Caco-2 (cell line): Measurements from ENCODE around the gene NOL4L. TPM values are rescaled to one million over a fixed set of nuclear protein-coding genes. Genes with fewer than 3 reads are reported as not detected.

Experiments
- BruUV-seq: library from RNA; stranded (reverse); fragments of 400-500 nt; replicated peaks from 2 replicates; lab custom pipeline; 2021; lab: Mats Ljungman, UMichigan
- CTCF ChIA-PET: fragments of 300-600 bp; sonication (Branson Sonifier 250); formaldehyde crosslinking; loops from one replicate; lab custom pipeline; 2022; ENCODE audit warnings: antibody characterized with exemption; lab: Charles Lee
- POLR2A ChIA-PET: fragments of 300-600 bp; sonication (Branson Sonifier 250); formaldehyde crosslinking; loops from one replicate; lab custom pipeline; 2022; ENCODE audit warnings: antibody characterized with exemption; lab: Charles Lee
- DNase-seq, 2 experiments: peaks; one replicate each; pipeline versions ENCODE4 v3.0.0 to v3.0.0-alpha.2; 2020 to 2022
- H3K27me3 ChIP-seq: replicated peaks from 2 replicates; pipeline ENCODE4 v1.6.0; 2011; ENCODE audit warnings: low read length; ENCODE audit not compliant: control insufficient read depth, insufficient read depth
- H3K36me3 ChIP-seq: 2 replicates; pipeline ENCODE4 v1.5.1; 2011; ENCODE audit warnings: low read length; ENCODE audit not compliant: control insufficient read depth, insufficient read depth
- H3K4me1 ChIP-seq: fragments of 250-450 bp; sonication (Bioruptor Pico); 2 replicates; pipeline ENCODE4 v1.5.1; 2020; ENCODE audit warnings: mild to moderate bottlenecking
- H3K4me3 ChIP-seq: 2 replicates; pipeline ENCODE4 v1.5.1; 2011; ENCODE audit warnings: low read depth, mild to moderate bottlenecking, control low read depth, low read length
- H3K9me3 ChIP-seq: fragments of 250-450 bp; sonication (Bioruptor Pico); 2 replicates; pipeline ENCODE4 v1.5.1; 2020; ENCODE audit warnings: mild to moderate bottlenecking, moderate library complexity
- H3K27ac Mint-ChIP-seq: one replicate; pipeline ENCODE4 v1.8.0; 2022; ENCODE audit warnings: mixed read lengths; ENCODE audit not compliant: unreplicated experiment
- H3K27me3 Mint-ChIP-seq: one replicate; pipeline ENCODE4 v1.8.0; 2022; ENCODE audit warnings: mixed read lengths; ENCODE audit not compliant: insufficient read depth, unreplicated experiment
- H3K36me3 Mint-ChIP-seq: one replicate; pipeline ENCODE4 v1.8.0; 2022; ENCODE audit warnings: mild to moderate bottlenecking, mixed read lengths; ENCODE audit not compliant: insufficient read depth, unreplicated experiment
- H3K4me1 Mint-ChIP-seq: one replicate; pipeline ENCODE4 v1.8.0; 2022; ENCODE audit warnings: low read depth, mixed read lengths; ENCODE audit not compliant: unreplicated experiment
- H3K4me3 Mint-ChIP-seq: one replicate; pipeline ENCODE4 v1.8.0; 2022; ENCODE audit warnings: mild to moderate bottlenecking, moderate library complexity, mixed read lengths; ENCODE audit not compliant: unreplicated experiment
- H3K9me3 Mint-ChIP-seq: one replicate; pipeline ENCODE4 v1.8.0; 2022; ENCODE audit warnings: mixed read lengths; ENCODE audit not compliant: unreplicated experiment
- CTCF ChIP-seq, 2 experiments: fragments of 200-600 bp in 1 of 2; IDR thresholded peaks; 1 replicate in 1 of 2; 2 replicates in 1 of 2; pipeline versions ENCODE4 v1.5.1 to v1.8.0; 2011 to 2022; ENCODE audit warnings: antibody characterized with exemption in 1 of 2, control low read depth in 1 of 2, inconsistent platforms in 1 of 2, low read depth in 1 of 2, low read length in 1 of 2, mild to moderate bottlenecking in 1 of 2, moderate library complexity in 1 of 2; ENCODE audit not compliant: insufficient read depth in 1 of 2, severe bottlenecking in 1 of 2, unreplicated experiment in 1 of 2
- intact Hi-C: fragments of 100-400 bp; cut with micrococcal nuclease; formaldehyde crosslinking; loops from one replicate; pipeline ENCODE4 v1.10.0; 2022; ENCODE audit not compliant: unreplicated experiment
- total RNA-seq: library from RNA; stranded (reverse); gene quantifications from 2 replicates; pipeline ENCODE4 v1.2.3, GENCODE V29; 2022

Gene NOL4L
- total RNA-seq, 1 experiment from 2014 or later: 80.9 TPM

GRCh38 chr20:32485770-32486478 lies 99.2 kb downstream of the NOL4L start:
- H3K4me3 Mint-ChIP-seq: peak overlapping the region; percentile 93
- Histone ChIP-seq H3K36me3 (no peaks in the 10 kb centered on the region), H3K27me3 (no peaks in the 10 kb centered on the region), H3K9me3 (no peaks in the 10 kb centered on the region), H3K4me1 (peaks cover 24% of the 10 kb centered on the region), H3K4me3 (no peak overlapping the region)
- no peak for TF ChIP-seq CTCF (IDR thresholded peaks at IDR 0.05; ENCODE audit: insufficient read depth in 1 of 2, low read depth in 1 of 2, low read length in 1 of 2, severe bottlenecking in 1 of 2, unreplicated experiment in 1 of 2)
- peaks cover 11% of the 10 kb centered on the region for H3K9me3 Mint-ChIP-seq
- intact Hi-C loops: loop anchor here (1.0 kb wide), 4 partner anchors 11 to 167 kb away; no protein-coding TSS in a partner anchor
- no peaks in the 10 kb centered on the region for H3K27me3 Mint-ChIP-seq
- peak in 1 of 2 experiments; percentile 38 for DNase-seq
- ChIA-PET CTCF (interaction anchor here (0.6 to 4.3 kb wide), 12 partner anchors 11 to 295 kb away, joined by 3 to 44 read pairs (median 4); partner anchors contain the start of gene ASXL1), POLR2A (interaction anchor here (0.6 to 3.2 kb wide), 5 partner anchors 11 to 179 kb away, joined by 3 to 41 read pairs (median 7); no protein-coding TSS in a partner anchor)
- peaks cover 26% of the 10 kb centered on the region for H3K36me3 Mint-ChIP-seq
- H3K27ac Mint-ChIP-seq: peak overlapping the region; percentile 84
- BruUV-seq: no TSS peak
- H3K4me1 Mint-ChIP-seq: peaks cover 21% of the 10 kb centered on the region

GRCh38 chr20:32484958-32485769 lies 100.0 kb downstream of the NOL4L start:
- Histone ChIP-seq H3K4me1 (peaks cover 32% of the 10 kb centered on the region), H3K27me3 (no peaks in the 10 kb centered on the region), H3K9me3 (no peaks in the 10 kb centered on the region), H3K36me3 (no peaks in the 10 kb centered on the region), H3K4me3 (peak overlapping the region; percentile 77)
- Mint-ChIP-seq H3K36me3 (peaks cover 26% of the 10 kb centered on the region), H3K4me3 (peak overlapping the region; percentile 93), H3K27ac (peak overlapping the region; percentile 84), H3K9me3 (peaks cover 11% of the 10 kb centered on the region), H3K4me1 (peaks cover 25% of the 10 kb centered on the region), H3K27me3 (no peaks in the 10 kb centered on the region)
- intact Hi-C loops: loop anchor here (1.0 kb wide), 4 partner anchors 10 to 168 kb away; no protein-coding TSS in a partner anchor
- ChIA-PET POLR2A (interaction anchor here (0.6 to 3.2 kb wide), 4 partner anchors 11 to 881 kb away, joined by 3 to 41 read pairs (median 6); no protein-coding TSS in a partner anchor), CTCF (interaction anchor here (0.6 to 4.3 kb wide), 15 partner anchors 11 to 294 kb away, joined by 3 to 44 read pairs (median 4); no protein-coding TSS in a partner anchor)
- peak; percentile 98 to 99 for TF ChIP-seq CTCF (IDR thresholded peaks at IDR 0.05; ENCODE audit: insufficient read depth in 1 of 2, low read depth in 1 of 2, low read length in 1 of 2, severe bottlenecking in 1 of 2, unreplicated experiment in 1 of 2)
- TSS peak; percentile 64 for BruUV-seq
- DNase-seq: peak; percentile 87 to 88
